Suprapubic skin (tissue), 4 donors: ENCODE measurements around the gene WNT9B. TPM values are rescaled to one million over a fixed set of nuclear protein-coding genes. Genes with fewer than 3 reads are reported as not detected.

Experiments used
- DNase-seq, 2 donors: peaks; one replicate each; pipeline ENCODE4 v3.0.0-alpha.2; 2019; ENCODE audit warnings: low spot score in 2 of 2
- H3K27ac ChIP-seq: fragments of 200-600 bp; sonication (generic); one replicate; pipeline ENCODE4 v1.5.1; 2019
- H3K27me3 ChIP-seq: fragments of 200-600 bp; sonication (generic); one replicate; pipeline ENCODE4 v1.5.1; 2019
- H3K36me3 ChIP-seq: fragments of 200-600 bp; sonication (generic); one replicate; pipeline ENCODE4 v1.5.1; 2019
- H3K4me1 ChIP-seq: fragments of 200-600 bp; sonication (generic); one replicate; pipeline ENCODE4 v1.5.1; 2019
- H3K4me3 ChIP-seq: fragments of 200-600 bp; sonication (generic); one replicate; pipeline ENCODE4 v1.5.1; 2019; ENCODE audit warnings: mild to moderate bottlenecking
- H3K9me3 ChIP-seq: fragments of 200-600 bp; sonication (generic); one replicate; pipeline ENCODE4 v1.5.1; 2019
- CTCF ChIP-seq, 2 donors: fragments of 200-600 bp in 1 of 2; fragments of 450-650 bp in 1 of 2; sonication (generic) in 1 of 2; IDR thresholded peaks; one replicate each; pipeline ENCODE4 v1.5.1; 2016 to 2019; ENCODE audit warnings: antibody characterized with exemption in 2 of 2, mild to moderate bottlenecking in 1 of 2, moderate library complexity in 1 of 2
- EP300 ChIP-seq: sonication (generic); formaldehyde crosslinking; IDR thresholded peaks from one replicate; pipeline ENCODE4 v1.6.1; 2017; ENCODE audit warnings: antibody characterized with exemption
- POLR2A ChIP-seq, 2 donors: fragments of 450-650 bp; IDR thresholded peaks; one replicate each; pipeline ENCODE4 v1.6.1; 2017; ENCODE audit warnings: antibody characterized with exemption in 2 of 2, mild to moderate bottlenecking in 2 of 2, moderate library complexity in 2 of 2
- POLR2AphosphoS5 ChIP-seq, 3 donors: sonication (generic); formaldehyde crosslinking; IDR thresholded peaks; one replicate each; pipeline ENCODE4 v1.6.1; 2017; ENCODE audit warnings: antibody characterized with exemption in 3 of 3
- WGBS: methylation state at CpG from one replicate; pipeline ENCODE4 v1.1.5; 2018; 5-methylcytosine and 5-hydroxymethylcytosine counted together
- total RNA-seq, 4 donors: library from RNA; depleted of rRNA; stranded (reverse); fragments of >200 nt; gene quantifications; one replicate each; pipeline ENCODE4 v1.1.0, GENCODE V29; 2016

WNT9B gene
- total RNA-seq, 4 donors from 2014 or later, result 3.6 to 8.3 (median 4.5) TPM

- H3K4me3 ChIP-seq, result no peak overlapping the region
- H3K4me1 ChIP-seq, result peaks cover 17% of the 10 kb centered on the region
- no peak overlapping the region for H3K27ac ChIP-seq
- TF ChIP-seq POLR2AphosphoS5 (IDR thresholded peaks at IDR 0.05) (no peak), POLR2A (IDR thresholded peaks at IDR 0.05) (no peak), CTCF (IDR thresholded peaks at IDR 0.05) (no peak), EP300 (no peak)
- H3K27me3 ChIP-seq, result peaks cover 54% of the 10 kb centered on the region
- DNase-seq, result no peak
- no peaks in the 10 kb centered on the region for H3K36me3 ChIP-seq
- WGBS, result 90% methylated on average over 8 of the region's 8 CpGs
- H3K9me3 ChIP-seq, result no peaks in the 10 kb centered on the region
These were observed 27.7 kb upstream of the WNT9B start for GRCh38 chr17:46823657-46824056.

- Histone ChIP-seq H3K36me3 (no peaks in the 10 kb centered on the region), H3K27me3 (peaks cover 30% of the 10 kb centered on the region), H3K4me1 (no peaks in the 10 kb centered on the region), H3K4me3 (no peak overlapping the region), H3K27ac (no peak overlapping the region), H3K9me3 (no peaks in the 10 kb centered on the region)
- WGBS, result 57% methylated on average over 1 of the region's 1 CpG
- TF ChIP-seq CTCF (IDR thresholded peaks at IDR 0.05) (no peak), EP300 (no peak), POLR2A (IDR thresholded peaks at IDR 0.05) (no peak)
- no peak for DNase-seq
These were observed 25.3 kb upstream of the WNT9B start for GRCh38 chr17:46826116-46826515.

- DNase-seq, result no peak
- Histone ChIP-seq H3K9me3 (no peaks in the 10 kb centered on the region), H3K4me1 (no peaks in the 10 kb centered on the region), H3K36me3 (no peaks in the 10 kb centered on the region), H3K27ac (no peak overlapping the region), H3K27me3 (peaks cover 21% of the 10 kb centered on the region), H3K4me3 (no peak overlapping the region)
- WGBS, result 98% methylated on average over 2 of the region's 2 CpGs
- TF ChIP-seq POLR2A (IDR thresholded peaks at IDR 0.05) (no peak), CTCF (IDR thresholded peaks at IDR 0.05) (no peak), EP300 (no peak), POLR2AphosphoS5 (IDR thresholded peaks at IDR 0.05) (no peak)
These were observed 24.1 kb upstream of the WNT9B start for GRCh38 chr17:46827274-46827673.

- no peaks in the 10 kb centered on the region for H3K9me3 ChIP-seq
- TF ChIP-seq POLR2A (IDR thresholded peaks at IDR 0.05) (no peak), EP300 (no peak), CTCF (IDR thresholded peaks at IDR 0.05) (no peak), POLR2AphosphoS5 (IDR thresholded peaks at IDR 0.05) (no peak)
- DNase-seq, result no peak
- H3K4me3 ChIP-seq, result no peak overlapping the region
- peaks cover 3% of the 10 kb centered on the region for H3K27me3 ChIP-seq
- no peaks in the 10 kb centered on the region for H3K36me3 ChIP-seq
- WGBS, result 64% methylated on average over 12 of the region's 14 CpGs
- H3K27ac ChIP-seq, result no peak overlapping the region
- peaks cover 7% of the 10 kb centered on the region for H3K4me1 ChIP-seq
These were observed 19.6 kb upstream of the WNT9B start for GRCh38 chr17:46831573-46832330.

GRCh38 chr17:46832331-46832821 is 19.0 kb upstream of the WNT9B start:
- H3K4me1 ChIP-seq, result peaks cover 7% of the 10 kb centered on the region
- no peak overlapping the region for H3K27ac ChIP-seq
- peaks cover 3% of the 10 kb centered on the region for H3K27me3 ChIP-seq
- 68% methylated on average over 5 of the region's 11 CpGs for WGBS
- no peaks in the 10 kb centered on the region for H3K9me3 ChIP-seq
- H3K36me3 ChIP-seq, result no peaks in the 10 kb centered on the region
- no peak for TF ChIP-seq CTCF (IDR thresholded peaks at IDR 0.05)
- TF ChIP-seq EP300, result no peak
- TF ChIP-seq POLR2AphosphoS5 (IDR thresholded peaks at IDR 0.05), result no peak
- DNase-seq, result no peak
- H3K4me3 ChIP-seq, result no peak overlapping the region
